Measurements from ENCODE around the gene MOGAT2. TPM values are rescaled to one million over a fixed set of nuclear protein-coding genes. Genes with fewer than 3 reads are reported as not detected.

Gene MOGAT2
- total RNA-seq, 1 donor from 2014 or later: not detected

DNA sequence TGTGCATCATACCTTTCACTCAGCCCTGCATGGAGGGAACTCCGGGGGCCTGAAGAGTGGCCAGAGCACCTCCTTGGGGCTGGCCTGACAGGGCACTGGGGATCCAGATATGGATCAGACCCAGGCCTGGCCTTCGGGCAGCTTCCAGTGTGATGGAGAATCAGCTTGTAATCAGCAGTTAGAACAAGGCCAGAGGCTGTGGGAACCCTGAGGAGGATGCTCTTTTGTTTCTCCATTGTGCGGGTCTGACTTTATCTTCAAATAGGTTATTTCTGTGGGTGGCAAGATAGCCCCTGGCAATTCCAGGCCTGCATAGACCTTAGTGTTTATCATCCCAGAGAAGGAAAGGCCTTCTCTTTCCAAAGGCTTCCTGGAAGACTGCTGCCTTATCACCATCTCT, 63.2 kb downstream of the MOGAT2 start:
- Histone ChIP-seq H3K4me1 (no peaks in the 10 kb centered on the region), H3K4me2 (no peak overlapping the region), H2AFZ (replicated peaks) (no peak overlapping the region), H3K27ac (no peak overlapping the region), H3F3A (ENCODE audit: low read depth) (no peaks in the 10 kb centered on the region), H3K9ac (no peak overlapping the region), H3K4me3 (no peak overlapping the region), H3K36me3 (no peaks in the 10 kb centered on the region), H3K27me3 (no peaks in the 10 kb centered on the region), H3K9me3 (ENCODE audit: low read depth) (no peaks in the 10 kb centered on the region), H3K79me2 (ENCODE audit: low read depth) (no peaks in the 10 kb centered on the region), H4K20me1 (ENCODE audit: low read depth) (no peaks in the 10 kb centered on the region)
- no peaks in the 10 kb centered on the region for H3K9me3 Mint-ChIP-seq
- no peak for DNase-seq (ENCODE audit: low spot score)
- no peaks in the 10 kb centered on the region for H3K36me3 Mint-ChIP-seq
- H3K27ac Mint-ChIP-seq: no peak overlapping the region
- peaks cover 4% of the 10 kb centered on the region for H3K27me3 Mint-ChIP-seq (ENCODE audit: insufficient read depth, low read depth)
- no peaks in the 10 kb centered on the region for H3K4me1 Mint-ChIP-seq
- no peak overlapping the region for H3K4me3 Mint-ChIP-seq
- TF ChIP-seq EZH2 (IDR thresholded peaks at IDR 0.05) (no peak), EZH2phosphoT487 (IDR thresholded peaks at IDR 0.05) (no peak), CTCF (IDR thresholded peaks at IDR 0.05) (no peak)

GRCh38 chr11:75781296-75781695, 63.7 kb downstream of the MOGAT2 start:
- Histone ChIP-seq H3K9me3 (ENCODE audit: low read depth) (no peaks in the 10 kb centered on the region), H3K4me2 (no peak overlapping the region), H4K20me1 (ENCODE audit: low read depth) (no peaks in the 10 kb centered on the region), H3K79me2 (ENCODE audit: low read depth) (no peaks in the 10 kb centered on the region), H3K36me3 (no peaks in the 10 kb centered on the region), H3K27ac (no peak overlapping the region), H3F3A (ENCODE audit: low read depth) (no peaks in the 10 kb centered on the region), H2AFZ (replicated peaks) (no peak overlapping the region), H3K27me3 (no peaks in the 10 kb centered on the region), H3K4me1 (no peaks in the 10 kb centered on the region), H3K4me3 (no peak overlapping the region), H3K9ac (no peak overlapping the region)
- DNase-seq (ENCODE audit: low spot score): no peak
- Mint-ChIP-seq H3K27me3 (ENCODE audit: insufficient read depth, low read depth) (peaks cover 2% of the 10 kb centered on the region), H3K9me3 (no peaks in the 10 kb centered on the region), H3K36me3 (no peaks in the 10 kb centered on the region), H3K4me1 (no peaks in the 10 kb centered on the region), H3K27ac (no peak overlapping the region), H3K4me3 (no peak overlapping the region)
- no peak for TF ChIP-seq EZH2phosphoT487 (IDR thresholded peaks at IDR 0.05)
- TF ChIP-seq CTCF (IDR thresholded peaks at IDR 0.05): no peak
- no peak for TF ChIP-seq EZH2 (IDR thresholded peaks at IDR 0.05)

DNA sequence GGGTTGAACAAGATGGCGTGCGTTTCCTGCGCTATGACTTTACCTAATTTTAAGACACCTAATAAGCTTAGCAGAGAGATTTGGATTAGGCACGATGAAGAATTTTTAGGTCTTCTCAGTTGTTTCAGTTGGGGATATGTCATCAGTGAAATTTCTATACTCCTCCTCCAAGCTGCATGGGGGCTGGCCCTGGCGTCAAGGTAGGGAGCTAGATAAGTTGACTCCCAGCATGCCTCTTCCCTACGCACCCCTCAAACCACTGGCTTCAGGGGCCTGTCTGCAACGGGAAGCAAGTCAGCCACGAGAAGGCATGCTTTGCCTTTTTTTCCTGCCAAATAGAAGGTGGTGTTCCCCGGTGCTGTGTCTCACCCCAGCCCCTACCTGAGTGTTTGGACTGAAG, 64.2 kb downstream of the MOGAT2 start:
- H3K4me1 ChIP-seq: no peaks in the 10 kb centered on the region
- H3K27ac ChIP-seq: no peak overlapping the region
- no peaks in the 10 kb centered on the region for H3K9me3 ChIP-seq (ENCODE audit: low read depth)
- H3K4me3 Mint-ChIP-seq: no peak overlapping the region
- DNase-seq (ENCODE audit: low spot score): no peak
- H3F3A ChIP-seq (ENCODE audit: low read depth): no peaks in the 10 kb centered on the region
- no peaks in the 10 kb centered on the region for H3K79me2 ChIP-seq (ENCODE audit: low read depth)
- TF ChIP-seq EZH2phosphoT487 (IDR thresholded peaks at IDR 0.05) (no peak), EZH2 (IDR thresholded peaks at IDR 0.05) (no peak), CTCF (IDR thresholded peaks at IDR 0.05) (no peak)
- H3K27ac Mint-ChIP-seq: no peak overlapping the region
- H3K9ac ChIP-seq: no peak overlapping the region
- H3K4me2 ChIP-seq: no peak overlapping the region
- no peaks in the 10 kb centered on the region for H3K27me3 ChIP-seq
- H3K27me3 Mint-ChIP-seq (ENCODE audit: insufficient read depth, low read depth): peaks cover 2% of the 10 kb centered on the region
- no peaks in the 10 kb centered on the region for H3K36me3 Mint-ChIP-seq
- no peaks in the 10 kb centered on the region for H4K20me1 ChIP-seq (ENCODE audit: low read depth)
- no peaks in the 10 kb centered on the region for H3K9me3 Mint-ChIP-seq
- no peak overlapping the region for H2AFZ ChIP-seq (replicated peaks)
- H3K36me3 ChIP-seq: no peaks in the 10 kb centered on the region
- no peak overlapping the region for H3K4me3 ChIP-seq
- no peaks in the 10 kb centered on the region for H3K4me1 Mint-ChIP-seq

Small RNA genes lying within 50 kb of the gene (small RNA-seq; reads per million reads assigned to genes)
- gene RN7SL786P: not detected

Other genes with a start within 250 kb of the MOGAT2 start
- 11.3 and 32.7 TPM in 2 replicates for gene GDPD5, start 191.9 kb upstream of the MOGAT2 start, total RNA-seq (ENCODE audit: low replicate concordance)
- gene SERPINH1, start 155.6 kb upstream of the MOGAT2 start, total RNA-seq (ENCODE audit: low replicate concordance): 219 and 589 TPM in 2 replicates
- 9.7 and 9.9 TPM in 2 replicates for gene MAP6, start 48.8 kb upstream of the MOGAT2 start, total RNA-seq (ENCODE audit: low replicate concordance)
- gene DGAT2, start 50.9 kb downstream of the MOGAT2 start, total RNA-seq (ENCODE audit: low replicate concordance): 1.7 and 4.4 TPM in 2 replicates
- 30.6 and 34.0 TPM in 2 replicates for gene UVRAG, start 97.4 kb downstream of the MOGAT2 start, total RNA-seq (ENCODE audit: low replicate concordance)